Raji (cell line): ENCODE results near the gene NEURL3.

Source experiments
- POLR2A ChIP-seq: IDR thresholded peaks from 2 replicates; pipeline ENCODE4 v1.6.1; 2011; ENCODE audit warnings: low read depth, low read length, control low read depth; ENCODE audit not compliant: insufficient read depth

NEURL3 gene

GRCh38 chr2:96533292-96534073 lies 28.3 kb upstream of the NEURL3 start:
- no peak for TF ChIP-seq POLR2A

- TF ChIP-seq POLR2A = no peak
Measured at GRCh38 chr2:96532641-96533291, 27.6 kb upstream of the NEURL3 start.

GRCh38 chr2:96531872-96532505 lies 26.8 kb upstream of the NEURL3 start:
- no peak for TF ChIP-seq POLR2A

- TF ChIP-seq POLR2A = no peak
Measured at GRCh38 chr2:96531366-96531765, 26.2 kb upstream of the NEURL3 start.

- TF ChIP-seq POLR2A = no peak
Measured at GRCh38 chr2:96530474-96531357, 25.6 kb upstream of the NEURL3 start.

- TF ChIP-seq POLR2A = no peak
Measured at GRCh38 chr2:96530144-96530430, 24.9 kb upstream of the NEURL3 start.

- no peak for TF ChIP-seq POLR2A
Measured at GRCh38 chr2:96529376-96530143, 24.4 kb upstream of the NEURL3 start.

GRCh38 chr2:96528700-96529375 lies 23.7 kb upstream of the NEURL3 start:
- TF ChIP-seq POLR2A = no peak

- no peak for TF ChIP-seq POLR2A
Measured at GRCh38 chr2:96528006-96528699, 23.0 kb upstream of the NEURL3 start.

GRCh38 chr2:96527286-96528005 lies 22.3 kb upstream of the NEURL3 start:
- TF ChIP-seq POLR2A = no peak

GRCh38 chr2:96526615-96527285 lies 21.6 kb upstream of the NEURL3 start:
- TF ChIP-seq POLR2A = no peak

- TF ChIP-seq POLR2A = no peak
Measured at GRCh38 chr2:96526101-96526591, 21.0 kb upstream of the NEURL3 start.
